Ecto neural progenitor cell (in vitro differentiated cells): Measurements from ENCODE around the gene RUSF1.

Experiments used
- DNase-seq: peaks from one replicate; pipeline ENCODE4 v3.0.0-alpha.2; 2018; ENCODE audit warnings: low spot score

Gene RUSF1

DNA sequence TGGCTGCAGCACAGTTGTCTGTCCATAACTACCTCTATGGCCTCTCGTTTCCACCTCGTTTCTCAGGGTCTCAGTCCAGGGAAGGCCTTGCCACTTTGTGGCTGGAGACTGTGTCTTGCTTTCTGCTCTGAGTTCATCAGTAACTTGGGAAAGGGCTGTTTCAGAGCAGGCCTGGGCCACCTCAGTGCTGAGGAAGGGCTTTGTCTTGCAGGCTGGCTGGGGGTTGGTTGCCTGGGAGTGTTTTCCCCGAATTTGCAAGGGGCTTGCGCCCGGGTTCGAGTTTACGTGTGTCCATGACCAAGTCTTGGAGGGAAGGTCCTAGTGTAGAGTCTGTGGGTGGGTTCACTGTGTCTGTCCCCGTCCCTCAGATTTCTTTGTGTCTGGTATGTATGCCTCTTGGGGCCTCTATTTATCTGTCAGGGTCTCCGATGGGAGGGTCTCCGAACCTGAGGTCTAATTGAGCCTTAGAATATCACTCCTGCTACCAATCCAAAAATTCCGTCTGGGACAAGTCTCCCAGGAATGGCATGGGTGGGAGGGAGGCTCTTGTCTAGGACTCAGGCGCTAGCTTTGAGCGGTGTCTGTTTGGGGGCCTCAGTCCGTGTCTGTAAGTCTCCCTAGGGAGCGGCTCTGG lies 36.8 kb downstream of the RUSF1 start:
- DNase-seq, result no peak

DNA sequence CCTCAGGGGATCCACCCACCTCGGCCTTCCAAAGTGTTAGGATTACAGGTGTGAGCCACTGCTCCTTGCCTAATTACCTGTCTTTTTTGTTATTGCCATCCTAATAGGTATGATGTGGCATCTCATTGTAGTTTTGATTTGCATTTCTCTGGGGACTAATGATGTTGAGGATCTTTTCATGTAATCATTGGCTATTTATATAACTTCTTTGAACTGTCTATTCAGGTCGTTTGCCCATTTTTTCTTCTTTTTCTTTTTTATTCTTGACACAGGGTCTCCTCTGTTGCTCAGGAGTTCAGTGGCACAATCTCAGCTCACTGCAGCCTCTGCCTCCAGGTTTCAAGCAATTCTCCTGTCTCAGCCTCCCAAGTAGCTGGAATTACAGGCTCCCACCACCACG lies 37.6 kb downstream of the RUSF1 start:
- no peak for DNase-seq

DNA sequence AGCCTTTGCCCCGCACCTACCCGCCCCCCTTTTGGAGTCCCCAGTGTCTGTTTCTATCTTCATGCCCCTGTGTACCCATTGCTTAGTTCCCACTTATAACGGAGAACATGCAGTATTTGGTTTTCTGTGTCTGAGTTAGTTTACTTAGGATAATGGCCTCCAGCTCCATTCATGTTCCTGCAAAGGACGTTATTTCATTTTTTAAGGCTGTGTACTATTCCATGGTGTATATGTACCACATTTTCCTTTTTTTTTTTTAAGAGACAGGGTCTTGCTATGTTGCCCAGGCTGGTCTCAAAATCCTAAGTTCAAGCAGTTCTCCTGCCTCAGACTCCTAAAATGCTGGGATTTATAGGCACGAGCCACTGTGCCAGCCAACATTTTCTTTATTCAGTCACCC lies 40.3 kb downstream of the RUSF1 start:
- no peak for DNase-seq

DNA sequence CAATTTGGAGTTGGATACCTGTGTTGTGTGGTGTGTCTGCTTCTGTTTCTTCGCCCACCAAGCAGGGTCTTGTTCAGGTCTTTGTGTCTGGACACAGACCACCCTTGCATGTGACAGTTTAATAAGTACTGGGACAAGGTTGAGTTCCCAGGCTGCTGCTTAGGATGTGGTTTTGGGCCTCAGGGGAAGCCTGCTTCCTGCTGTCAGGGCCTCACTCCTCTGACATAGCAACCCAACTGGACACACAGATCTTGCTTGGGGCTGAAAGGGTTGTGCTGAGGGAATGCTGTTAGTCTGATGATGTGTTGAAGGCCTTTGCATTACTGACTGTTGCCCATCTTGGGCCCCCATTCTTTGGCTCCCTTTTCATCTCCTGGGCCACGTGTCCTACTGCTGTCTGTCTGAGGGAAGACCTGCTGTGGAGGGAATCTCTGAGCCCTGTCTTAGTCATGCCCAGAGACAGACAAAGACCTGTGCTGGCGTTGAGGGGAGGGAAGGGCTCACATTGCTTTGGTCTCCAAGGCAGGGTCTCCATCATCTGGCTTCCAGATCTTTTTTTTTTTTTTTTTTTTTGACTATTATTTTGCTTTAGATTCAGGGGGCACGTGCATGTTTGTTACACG lies 40.9 kb downstream of the RUSF1 start:
- DNase-seq, result no peak

DNA sequence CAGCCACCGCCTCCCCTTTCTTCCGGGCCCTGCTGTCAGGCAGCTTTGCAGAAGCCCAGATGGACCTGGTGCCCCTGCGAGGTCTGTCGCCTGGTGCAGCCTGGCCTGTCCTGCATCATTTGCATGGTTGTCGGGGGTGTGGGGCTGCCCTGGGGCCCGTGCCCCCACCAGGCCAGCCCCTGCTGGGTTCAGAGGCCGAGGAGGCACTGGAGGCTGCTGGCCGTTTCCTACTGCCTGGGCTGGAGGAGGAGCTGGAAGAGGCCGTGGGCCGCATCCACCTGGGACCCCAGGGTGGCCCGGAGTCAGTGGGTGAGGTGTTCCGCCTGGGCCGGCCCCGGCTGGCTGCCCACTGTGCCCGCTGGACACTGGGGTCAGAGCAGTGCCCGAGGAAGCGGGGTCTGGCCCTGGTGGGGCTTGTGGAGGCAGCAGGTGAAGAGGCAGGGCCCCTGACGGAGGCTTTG lies 41.8 kb downstream of the RUSF1 start:
- no peak for DNase-seq

DNA sequence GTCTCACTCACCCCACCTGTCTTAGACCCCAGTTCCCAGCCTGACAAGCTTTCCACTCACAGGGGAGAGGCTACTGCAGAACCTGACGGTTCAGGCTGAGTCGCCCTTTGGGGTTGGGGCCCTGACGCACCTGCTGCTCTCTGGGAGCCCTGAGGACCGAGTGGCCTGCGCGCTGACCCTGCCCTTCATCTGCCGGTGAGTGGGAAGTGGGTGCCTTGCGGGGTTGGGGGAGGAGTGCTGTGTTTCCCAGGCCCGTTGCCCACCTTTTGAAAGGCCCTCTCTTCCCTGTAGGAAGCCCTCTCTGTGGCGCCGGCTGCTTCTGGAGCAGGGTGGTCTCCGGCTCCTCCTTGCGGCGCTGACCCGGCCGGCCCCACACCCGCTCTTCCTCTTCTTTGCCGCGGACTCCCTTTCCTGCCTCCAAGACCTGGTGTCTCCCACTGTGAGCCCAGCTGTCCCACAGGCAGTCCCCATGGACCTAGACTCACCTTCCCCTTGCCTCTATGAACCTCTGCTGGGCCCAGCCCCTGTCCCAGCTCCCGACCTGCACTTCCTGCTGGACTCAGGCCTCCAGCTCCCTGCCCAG lies 42.3 kb downstream of the RUSF1 start:
- DNase-seq, result no peak

DNA sequence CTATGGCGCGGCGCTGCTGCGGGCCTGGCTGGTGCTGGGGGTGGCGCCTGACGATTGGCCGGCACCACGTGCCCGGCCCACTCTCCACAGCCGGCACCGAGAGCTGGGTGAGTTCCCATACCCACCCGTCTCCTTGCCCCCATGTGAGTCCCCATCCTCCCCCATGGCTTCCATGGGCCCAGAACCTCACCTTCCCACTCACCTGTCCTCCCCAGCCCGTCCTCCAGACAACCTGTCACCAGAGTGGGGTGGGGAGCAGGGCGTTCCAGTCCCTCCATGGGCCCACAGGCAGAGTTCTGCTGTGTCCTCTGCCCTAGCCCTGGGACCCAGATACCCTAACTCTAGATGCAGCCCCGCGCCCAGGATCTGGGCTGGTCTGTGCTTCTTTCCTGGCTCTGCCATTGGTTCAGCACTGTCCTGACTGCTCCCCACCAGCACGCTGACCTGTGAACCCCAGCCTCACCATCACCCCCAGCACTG lies 43.4 kb downstream of the RUSF1 start:
- DNase-seq, result no peak

DNA sequence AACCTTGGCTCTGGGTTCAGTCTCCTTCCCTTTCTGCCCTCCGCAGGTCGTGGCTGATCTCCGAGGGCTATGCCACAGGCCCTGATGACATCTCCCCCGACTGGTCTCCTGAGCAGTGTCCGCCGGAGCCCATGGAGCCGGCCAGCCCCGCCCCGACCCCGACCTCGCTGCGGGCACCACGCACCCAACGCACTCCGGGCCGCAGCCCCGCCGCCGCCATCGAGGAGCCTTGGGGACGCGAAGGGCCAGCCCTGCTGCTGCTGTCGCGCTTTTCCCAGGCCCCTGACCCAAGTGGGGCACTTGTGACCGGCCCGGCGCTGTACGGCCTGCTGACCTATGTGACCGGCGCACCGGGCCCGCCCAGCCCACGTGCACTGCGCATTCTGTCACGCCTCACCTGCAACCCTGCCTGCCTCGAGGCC lies 43.8 kb downstream of the RUSF1 start:
- no peak for DNase-seq

DNA sequence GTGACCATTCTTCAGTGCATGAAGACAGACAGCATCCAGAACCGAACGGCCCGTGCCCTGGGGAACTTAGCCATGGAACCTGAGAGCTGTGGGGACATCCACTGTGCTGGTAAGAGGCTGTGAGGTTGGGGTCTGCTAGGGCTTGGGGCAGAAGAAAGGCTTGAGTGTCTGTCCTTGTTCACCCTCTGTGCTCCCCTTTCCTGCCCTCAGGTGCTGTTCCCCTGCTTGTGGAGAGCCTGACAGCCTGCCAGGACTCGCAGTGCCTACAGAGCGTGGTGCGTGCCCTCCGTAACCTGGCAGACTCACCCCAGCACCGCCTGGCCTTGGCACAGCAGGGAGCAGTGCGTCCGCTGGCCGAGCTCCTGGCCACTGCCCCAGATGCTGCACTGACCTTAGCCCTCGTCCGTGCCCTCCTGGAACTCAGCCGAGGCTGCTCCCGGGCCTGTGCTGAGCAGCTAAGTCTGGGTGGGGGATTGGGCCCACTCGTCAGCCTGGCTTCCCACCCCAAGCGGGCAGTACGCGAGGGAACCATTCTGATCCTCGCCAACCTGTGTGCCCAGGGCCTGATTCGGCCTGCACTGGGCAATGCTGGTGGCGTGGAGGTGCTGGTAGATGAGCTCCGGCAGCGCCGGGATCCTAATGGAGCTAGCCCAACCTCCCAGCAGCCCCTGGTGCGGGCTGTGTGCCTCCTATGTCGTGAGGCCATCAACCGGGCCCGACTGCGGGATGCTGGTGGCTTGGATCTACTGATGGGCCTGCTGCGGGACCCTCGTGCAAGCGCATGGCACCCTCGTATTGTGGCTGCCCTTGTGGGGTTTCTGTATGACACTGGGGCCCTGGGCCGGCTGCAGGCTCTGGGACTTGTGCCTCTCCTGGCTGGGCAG lies 46.0 kb downstream of the RUSF1 start:
- DNase-seq, result no peak

DNA sequence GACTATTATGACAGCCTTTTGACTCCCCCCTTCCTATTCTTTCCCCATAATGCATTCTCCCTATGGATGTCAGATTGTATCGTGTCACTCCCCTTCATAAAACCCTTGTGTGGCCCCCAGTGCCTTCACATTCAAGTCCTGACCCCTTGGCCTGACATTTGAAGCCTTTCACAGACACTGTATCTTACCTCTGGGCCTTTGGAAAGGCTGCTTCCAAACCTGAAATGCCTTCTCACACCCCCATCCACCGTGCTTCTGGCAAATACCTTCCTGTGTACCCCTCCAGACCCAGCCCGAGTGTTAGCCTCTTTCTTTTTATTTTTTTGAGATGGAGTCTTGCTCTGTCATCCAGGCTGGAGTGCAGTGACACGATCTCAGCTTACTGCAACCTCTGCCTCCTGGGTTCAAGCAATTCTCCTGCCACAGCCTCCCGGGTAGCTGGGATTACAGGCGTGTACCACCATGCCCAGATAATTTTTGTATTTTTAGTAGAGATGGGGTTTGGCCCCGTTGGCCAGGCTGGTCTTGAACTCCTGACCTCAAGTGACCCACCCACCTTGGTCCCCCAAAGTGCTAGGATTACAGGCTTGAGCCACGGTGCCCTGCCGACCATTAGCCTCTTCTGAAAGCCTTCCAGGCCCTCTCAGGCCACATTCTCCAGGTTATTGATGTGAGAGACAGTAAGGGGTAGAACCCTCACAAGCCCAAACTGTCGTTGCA lies 46.8 kb downstream of the RUSF1 start:
- no peak for DNase-seq

DNA sequence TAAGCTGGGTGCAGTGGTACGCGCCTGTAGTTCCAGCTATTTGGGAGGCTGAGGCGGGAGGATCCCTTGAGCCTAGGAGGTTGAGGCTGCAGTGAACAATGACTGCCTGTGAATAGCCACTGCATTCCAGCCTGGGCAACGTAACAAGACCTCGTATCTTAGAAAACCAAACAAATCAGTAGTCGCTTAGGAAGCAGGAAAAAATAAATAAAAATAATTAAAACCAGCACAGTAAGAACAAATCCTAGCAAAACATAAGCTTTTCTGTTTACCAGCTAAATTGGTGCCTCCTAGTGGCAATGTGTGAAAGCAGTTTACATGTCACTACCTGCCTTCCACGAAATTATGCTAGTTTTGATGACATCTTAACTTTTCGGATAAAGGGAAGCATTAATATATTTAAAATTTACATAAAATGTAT lies 47.6 kb downstream of the RUSF1 start:
- no peak for DNase-seq

DNA sequence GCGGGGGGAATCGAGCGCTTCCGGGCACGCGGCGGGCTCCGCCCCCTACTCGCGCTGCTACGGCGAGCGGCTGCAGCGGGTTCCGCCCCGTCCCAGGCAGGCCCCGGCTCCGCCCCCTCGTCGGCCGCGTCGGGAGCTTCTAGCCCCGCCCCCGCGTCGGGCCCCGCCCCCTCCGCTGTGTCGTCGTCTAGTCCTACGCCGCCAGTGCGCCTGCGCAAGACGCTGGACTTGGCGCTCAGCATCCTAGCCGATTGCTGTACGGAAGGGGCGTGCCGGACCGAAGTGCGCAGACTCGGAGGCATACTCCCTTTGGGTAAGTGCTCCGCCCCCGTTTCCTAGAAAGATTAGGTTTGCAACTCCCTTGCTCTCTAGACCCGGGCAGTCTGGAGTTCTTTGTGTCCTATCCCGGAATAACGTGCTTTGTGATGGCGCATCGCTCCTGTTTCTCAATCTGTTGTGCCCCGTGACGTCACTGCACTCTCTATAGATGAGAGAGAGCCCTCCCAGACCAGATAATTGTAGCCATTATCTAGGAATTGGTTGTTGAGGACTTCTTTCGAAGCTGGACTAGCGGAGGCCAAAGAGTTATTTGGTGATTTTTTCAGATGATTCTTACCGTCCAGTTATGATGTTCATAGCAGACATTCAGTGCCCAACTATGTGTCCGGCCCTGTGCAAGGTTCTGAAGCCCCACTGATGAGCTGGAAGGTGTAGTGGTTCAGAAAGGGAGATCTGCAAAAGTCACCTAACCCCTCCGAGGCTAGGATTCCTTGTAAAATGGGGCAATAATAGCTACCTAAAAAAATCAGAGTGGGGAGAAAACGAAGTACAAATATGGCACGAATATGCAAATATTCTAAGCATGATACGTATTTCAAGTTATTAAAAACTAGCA lies 48.3 kb downstream of the RUSF1 start:
- peak; percentile 100 for DNase-seq

DNA sequence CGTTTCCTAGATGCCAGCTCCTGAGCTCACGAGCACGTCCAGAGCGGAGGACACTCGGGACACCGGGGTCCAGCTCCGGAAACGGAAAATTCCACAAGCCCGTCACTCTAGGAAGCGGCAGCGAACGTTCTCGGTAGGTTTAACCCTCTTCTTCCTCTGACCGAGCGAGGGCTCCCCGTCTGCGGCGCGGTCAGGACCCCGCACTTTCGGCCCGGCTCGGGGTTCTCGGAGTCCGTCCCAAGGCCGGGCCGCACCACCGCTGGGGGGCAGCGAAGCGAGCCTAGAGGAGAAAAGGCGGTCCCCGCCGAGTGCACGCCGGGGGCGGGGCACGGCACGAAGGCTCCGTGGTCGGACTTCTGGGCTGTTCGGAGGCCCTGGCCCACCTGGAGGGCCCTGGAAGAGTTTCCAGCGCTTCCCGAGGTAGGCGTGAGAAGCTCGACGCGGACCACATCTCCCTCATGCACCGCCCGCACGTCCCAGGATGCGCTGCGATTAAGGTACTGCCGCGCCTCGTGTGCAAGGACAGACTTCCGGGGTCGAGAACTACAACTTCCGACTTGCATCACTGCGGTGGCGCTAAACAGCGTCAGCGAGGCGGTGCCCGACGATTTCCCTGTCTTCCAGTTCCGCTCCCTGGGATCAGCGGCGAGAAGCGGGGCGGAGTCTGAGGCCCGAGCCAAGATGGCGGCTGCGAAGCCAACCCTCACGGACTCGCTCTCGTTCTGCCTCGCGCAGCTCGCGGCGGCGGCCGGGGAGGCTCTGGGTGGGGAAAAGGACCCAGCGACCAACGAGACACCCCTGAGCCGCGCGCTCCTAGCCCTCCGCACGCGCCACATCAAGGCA lies 49.1 kb downstream of the RUSF1 start, which contains the start of gene ARMC5:
TSS of gene ARMC5 (plus strand) at position 658 of the 843 bp plus-strand sequence. CDS start at position 682, 24 bp downstream.
- peak; percentile 97 for DNase-seq

DNA sequence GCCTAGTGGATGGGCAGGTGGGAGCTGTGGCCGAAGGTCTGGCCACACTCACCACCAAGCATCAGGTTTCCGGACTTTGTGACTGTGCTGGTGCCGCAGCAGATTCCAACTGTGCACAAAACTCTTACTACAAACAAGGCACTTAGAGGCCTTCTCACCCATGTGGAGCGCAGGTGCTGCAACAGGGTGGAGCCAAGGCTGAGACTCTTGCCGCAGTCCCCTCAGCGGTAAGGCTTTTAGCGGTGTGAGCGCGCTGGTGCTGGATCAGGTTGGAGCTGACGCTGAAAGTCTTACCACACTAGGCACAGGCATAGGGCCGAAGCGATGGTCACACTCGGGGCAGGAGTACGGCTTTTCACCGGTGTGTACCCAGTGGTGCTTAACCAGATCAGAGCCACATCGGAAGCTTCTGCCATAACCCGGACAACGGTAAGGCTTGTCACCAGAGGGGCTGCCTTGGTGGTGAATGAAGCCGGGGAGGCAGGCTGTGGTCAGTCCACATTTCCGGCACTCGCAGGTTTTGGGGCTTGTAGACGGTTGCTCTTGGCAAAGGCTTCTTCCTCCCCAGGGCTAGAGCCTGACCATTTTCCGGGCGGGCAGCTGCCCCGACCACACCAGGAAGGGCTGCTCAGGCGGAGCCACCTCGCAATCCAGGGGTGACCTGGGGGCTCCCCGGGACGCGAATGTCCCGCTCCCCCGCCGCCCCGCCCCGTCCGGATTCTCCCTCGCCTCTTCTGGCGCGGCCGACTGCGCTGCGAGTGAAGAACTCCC lies 49.9 kb downstream of the RUSF1 start:
- DNase-seq, result peak; percentile 68

DNA sequence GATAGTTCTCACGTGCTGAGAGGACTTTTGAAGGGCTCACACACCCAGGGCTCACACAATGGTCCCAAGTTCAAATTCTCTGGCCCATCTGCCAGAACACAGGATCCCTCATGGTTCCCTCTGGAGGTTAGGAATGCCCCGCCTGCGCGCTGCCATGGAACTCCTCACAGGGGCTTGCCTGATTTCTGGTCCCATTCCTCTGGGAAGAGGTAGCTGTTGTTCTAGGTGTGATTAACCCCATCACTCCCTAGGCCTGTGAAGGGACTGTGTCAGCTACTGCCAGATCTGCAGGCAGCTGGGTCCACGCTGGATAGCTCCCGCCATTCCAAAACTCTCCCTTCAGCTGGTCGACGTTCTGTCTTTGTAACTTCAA lies 51.2 kb downstream of the RUSF1 start:
- no peak for DNase-seq

DNA sequence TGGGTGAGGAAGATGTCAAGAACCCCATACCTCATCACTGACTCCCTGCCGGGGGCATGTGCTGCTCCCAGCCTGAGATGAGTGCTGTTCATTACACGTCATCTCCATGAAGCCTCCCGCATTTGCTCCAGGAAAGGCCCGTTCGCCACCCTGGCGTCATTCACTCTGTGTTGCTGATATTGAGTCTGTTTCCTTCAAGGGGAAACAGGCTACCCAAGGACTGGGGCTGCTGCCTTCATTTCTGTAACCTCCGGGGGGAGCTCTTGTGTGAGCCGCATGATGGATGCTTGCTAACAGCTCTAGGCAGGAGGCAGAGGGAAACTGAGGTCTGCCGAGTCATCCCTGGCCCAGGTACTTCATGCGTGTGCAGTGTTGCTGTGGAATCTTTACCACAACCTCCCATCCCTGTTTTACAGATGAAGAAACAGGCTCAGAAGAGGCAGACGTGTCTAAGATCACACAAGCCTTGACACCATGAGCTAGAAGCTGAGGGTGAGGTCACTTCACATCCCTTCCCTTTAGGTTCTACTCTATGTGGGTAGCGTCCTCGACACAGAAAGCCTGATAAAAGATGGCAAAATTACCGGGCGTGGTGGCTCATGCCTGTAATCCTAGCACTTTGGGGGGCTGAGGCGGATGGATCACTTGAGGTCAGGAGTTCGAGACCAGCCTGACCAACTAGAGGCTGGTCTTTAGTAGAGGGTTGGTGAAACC lies 52.4 kb downstream of the RUSF1 start:
- DNase-seq, result no peak

DNA sequence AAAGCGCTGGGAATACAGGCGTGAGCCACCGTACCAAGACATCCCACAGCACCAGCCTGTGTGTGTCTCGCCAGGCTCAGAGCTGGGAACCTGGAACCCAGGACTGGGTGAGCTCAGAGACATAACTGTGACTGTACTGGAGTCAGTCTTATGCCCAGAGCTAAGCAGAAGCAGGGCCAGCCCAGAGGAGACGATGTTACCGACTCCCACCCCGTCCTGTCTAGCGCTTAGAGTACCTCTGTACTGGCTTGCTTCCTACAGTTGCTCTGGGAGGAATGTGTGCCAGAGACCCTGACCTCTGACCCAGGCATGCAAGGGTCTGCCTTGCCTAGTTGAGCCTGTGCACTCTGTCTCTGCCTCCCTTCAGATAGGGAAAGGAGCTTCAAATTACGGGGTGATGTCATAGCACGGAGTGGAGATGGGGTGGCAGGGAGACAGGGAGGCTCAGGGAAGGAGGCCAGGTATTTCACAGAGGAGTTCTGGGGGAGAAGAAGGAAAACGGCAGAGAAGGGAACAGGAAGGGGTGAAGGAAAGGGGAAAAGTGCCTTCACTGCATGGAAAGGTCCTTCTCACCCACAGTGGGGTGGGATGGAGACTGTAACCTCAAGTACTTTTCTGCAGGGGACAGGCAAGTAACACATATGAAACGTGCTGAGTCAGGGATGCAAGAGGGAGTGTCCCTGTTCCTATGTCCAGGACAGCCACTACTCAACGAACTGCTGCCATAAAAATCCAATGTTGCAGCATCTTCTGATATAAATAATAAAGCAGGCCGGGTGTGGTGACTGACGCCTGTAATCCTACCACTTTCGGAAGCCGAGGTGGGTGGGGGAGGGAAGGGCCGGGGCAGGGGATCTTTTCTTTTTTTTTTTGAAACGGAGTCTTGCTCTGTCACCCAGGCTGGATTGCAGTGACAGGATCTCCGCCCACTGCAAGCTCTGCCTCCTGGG lies 54.7 kb downstream of the RUSF1 start:
- DNase-seq, result no peak
